ENCODE results near the gene DNER. TPM values are rescaled to one million over a fixed set of nuclear protein-coding genes. Genes with fewer than 3 reads are reported as not detected.
A peak's percentile ranks its signal among the peaks of the same experiment; 100 is the strongest.

Gene DNER
- total and polyA plus RNA-seq, 12 donors = 49.2 to 309 (median 155) TPM

- Histone ChIP-seq H3K4me3 (no peak overlapping the region), H3K27me3 (no peaks in the 10 kb centered on the region), H3K4me1 (replicated peaks in 1 of 2) (peaks cover 10 to 22% of the 10 kb centered on the region in 2 donors), H3K36me3 (replicated peaks in 1 of 2) (no peaks in the 10 kb centered on the region), H3K27ac (no peak overlapping the region), H3K9me3 (replicated peaks in 1 of 3) (no peaks in the 10 kb centered on the region)
- 83 to 93% (median 87%) methylated on average over 7 of the region's 7 CpGs for WGBS, 4 donors
- intact Hi-C loops (cut with DNase I) = no loop called here
- TF ChIP-seq CTCF (IDR thresholded peaks at IDR 0.05) (no peak), POLR2A (IDR thresholded peaks at IDR 0.05) (no peak)
- no peak for DNase-seq
Observed at GRCh38 chr2:229417916-229418315, 296.4 kb downstream of the DNER start.

GRCh38 chr2:229417176-229417575, 297.2 kb downstream of the DNER start:
- no peak for TF ChIP-seq CTCF (IDR thresholded peaks at IDR 0.05)
- H3K9me3 ChIP-seq (replicated peaks in 1 of 3) = no peaks in the 10 kb centered on the region
- 69 to 77% (median 74%) methylated on average over 8 of the region's 8 CpGs for WGBS, 4 donors
- H3K27ac ChIP-seq = peak overlapping the region in 3 of 5 donors; percentile 57 to 82 (median 69)
- peaks cover 10 to 22% of the 10 kb centered on the region in 2 donors for H3K4me1 ChIP-seq (replicated peaks in 1 of 2)
- no peak overlapping the region for H3K4me3 ChIP-seq
- H3K27me3 ChIP-seq = no peaks in the 10 kb centered on the region
- intact Hi-C loops (cut with DNase I) = no loop called here
- no peaks in the 10 kb centered on the region for H3K36me3 ChIP-seq (replicated peaks in 1 of 2)
- no peak for DNase-seq

DNA sequence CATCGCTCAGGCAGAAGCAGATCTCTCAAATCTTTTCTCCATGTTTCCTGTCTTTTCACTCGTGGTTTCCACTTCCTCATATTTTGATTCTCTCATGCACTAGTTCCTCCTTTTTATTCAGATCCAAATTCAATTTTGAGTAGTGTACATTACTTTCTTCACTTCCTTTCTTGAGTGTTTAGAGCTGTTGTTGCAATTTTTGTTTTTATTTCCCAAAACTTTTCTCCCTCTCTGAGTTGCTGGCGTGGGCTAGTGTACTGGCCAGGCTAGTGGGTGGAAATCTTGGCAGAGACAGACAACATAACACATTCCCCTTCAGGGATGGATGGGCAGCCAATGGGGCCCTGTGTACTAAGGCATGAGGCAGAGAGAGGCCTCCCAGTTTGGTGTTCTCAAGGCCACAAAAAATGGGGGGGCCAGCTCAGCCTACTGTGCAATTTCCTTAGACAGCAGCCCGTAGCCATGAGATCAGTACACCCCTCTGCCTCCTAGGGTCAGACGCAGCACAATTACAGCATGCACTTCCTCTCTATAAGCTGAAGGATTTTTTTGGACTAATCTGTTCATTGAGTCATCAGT, 298.1 kb downstream of the DNER start:
- Histone ChIP-seq H3K27me3 (no peaks in the 10 kb centered on the region), H3K27ac (peak overlapping the region in 4 of 5 donors; percentile 2 to 82 (median 63)), H3K9me3 (replicated peaks in 1 of 3) (no peaks in the 10 kb centered on the region), H3K4me3 (no peak overlapping the region), H3K4me1 (replicated peaks in 1 of 2) (peaks cover 10 to 22% of the 10 kb centered on the region in 2 donors), H3K36me3 (replicated peaks in 1 of 2) (no peaks in the 10 kb centered on the region)
- intact Hi-C loops (cut with DNase I) = no loop called here
- TF ChIP-seq POLR2A (IDR thresholded peaks at IDR 0.05) (peak in 1 of 2 donors; percentile 11), CTCF (IDR thresholded peaks at IDR 0.05) (no peak)
- 42 to 67% (median 50%) methylated on average over 5 of the region's 5 CpGs for WGBS, 4 donors
- DNase-seq = peak; percentile 29 to 81 (median 65)

- DNase-seq = no peak
- H3K4me3 ChIP-seq = no peak overlapping the region
- no peak for TF ChIP-seq CTCF (IDR thresholded peaks at IDR 0.05)
- TF ChIP-seq POLR2A (IDR thresholded peaks at IDR 0.05) = no peak
- no peak overlapping the region for H3K27ac ChIP-seq
- intact Hi-C loops (cut with DNase I) = no loop called here
- WGBS, 4 donors = 91 to 100% (median 95%) methylated on average over 2 of the region's 2 CpGs
- no peaks in the 10 kb centered on the region for H3K27me3 ChIP-seq
- no peaks in the 10 kb centered on the region for H3K36me3 ChIP-seq (replicated peaks in 1 of 2)
- H3K9me3 ChIP-seq (replicated peaks in 1 of 3) = no peaks in the 10 kb centered on the region
- peaks cover 6 to 20% of the 10 kb centered on the region in 2 donors for H3K4me1 ChIP-seq (replicated peaks in 1 of 2)
Observed at GRCh38 chr2:229414631-229415030, 299.7 kb downstream of the DNER start.
